ENCODE results near the gene PREX1.
"Not testable (repeated sequence)": the region's sequence is repeated elsewhere in the genome, so short reads cannot be mapped to it uniquely, and the experiment has no call there.

Gene PREX1

DNA sequence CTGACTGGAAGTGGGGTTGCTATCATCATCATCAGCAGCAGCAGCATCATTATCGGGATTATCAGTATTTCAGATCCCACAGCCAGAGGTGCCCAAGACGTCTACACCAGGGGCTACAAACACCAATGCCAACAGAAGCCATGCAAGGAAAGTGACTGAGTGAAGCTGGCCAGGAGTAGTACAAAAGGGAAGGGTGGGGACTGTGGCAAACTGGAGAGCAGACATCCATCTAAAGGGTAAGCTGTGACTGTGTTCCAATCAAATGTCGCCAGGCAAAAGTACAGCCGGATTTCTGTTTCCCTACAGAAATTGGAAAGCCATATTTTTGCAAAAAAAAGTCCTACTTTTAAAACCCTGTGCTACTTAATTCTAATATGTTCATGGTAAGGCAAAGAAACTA is 50.0 kb downstream of the PREX1 start:
- TF ChIP-seq JUND (IDR thresholded peaks at IDR 0.05; ENCODE audit: low read depth) = no peak
- in situ Hi-C loops (cut with HindIII; ENCODE audit: low pct_unique_long_range_greater_than_20kb, low sequenced_read_pairs) = no loop called here

DNA sequence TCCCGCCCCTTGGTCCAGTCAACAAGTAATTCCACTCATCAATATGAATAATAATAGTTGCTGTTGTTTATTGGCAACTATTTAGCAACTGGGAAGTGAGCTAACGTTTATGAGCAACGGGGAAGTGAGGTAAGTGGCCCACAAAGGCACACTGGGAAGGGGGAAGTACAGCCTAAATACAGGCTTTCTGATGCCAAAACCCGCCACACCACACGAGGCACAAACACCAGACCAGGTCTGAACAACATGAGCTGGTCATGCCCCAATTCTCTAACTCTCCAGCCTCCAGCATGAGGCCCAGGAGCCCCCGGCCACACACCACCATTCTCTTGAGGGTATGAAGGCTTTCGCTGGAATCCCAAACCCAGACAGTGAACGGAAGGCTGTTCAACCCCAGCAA is 50.8 kb downstream of the PREX1 start:
- no peak for TF ChIP-seq JUND (IDR thresholded peaks at IDR 0.05; ENCODE audit: low read depth)
- DNase-seq (ENCODE audit: low read depth in 1 of 2, low spot score in 1 of 2) = no peak
- in situ Hi-C loops (cut with HindIII; ENCODE audit: low pct_unique_long_range_greater_than_20kb, low sequenced_read_pairs) = no loop called here

More for the DNA sequence above, 50.0 kb downstream of the PREX1 start:
- no peak for DNase-seq (ENCODE audit: low read depth in 1 of 2, low spot score in 1 of 2)

DNA sequence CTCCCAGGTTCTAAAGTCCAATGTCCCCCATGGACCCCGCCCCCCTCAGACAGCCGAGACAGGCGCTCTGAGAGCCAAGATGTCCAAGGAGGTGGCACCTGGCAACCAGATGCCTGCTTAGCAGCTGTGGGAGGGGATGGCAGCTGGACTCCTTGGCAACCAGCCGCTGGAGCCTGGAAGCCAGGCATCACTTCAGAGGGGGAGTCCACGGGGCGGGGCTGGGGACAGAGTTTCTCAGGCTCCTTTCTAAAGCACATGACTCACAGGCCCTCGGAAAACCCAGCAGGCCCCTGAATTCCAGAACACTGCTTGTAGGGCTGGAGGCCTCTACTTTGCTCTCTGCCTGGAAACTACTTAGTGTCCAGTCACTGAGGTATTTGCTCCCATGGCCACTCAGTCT is 51.5 kb downstream of the PREX1 start:
- DNase-seq (ENCODE audit: low read depth in 1 of 2, low spot score in 1 of 2) = no peak
- in situ Hi-C loops (cut with HindIII; ENCODE audit: low pct_unique_long_range_greater_than_20kb, low sequenced_read_pairs) = no loop called here
- no peak for TF ChIP-seq JUND (IDR thresholded peaks at IDR 0.05; ENCODE audit: low read depth)

DNA sequence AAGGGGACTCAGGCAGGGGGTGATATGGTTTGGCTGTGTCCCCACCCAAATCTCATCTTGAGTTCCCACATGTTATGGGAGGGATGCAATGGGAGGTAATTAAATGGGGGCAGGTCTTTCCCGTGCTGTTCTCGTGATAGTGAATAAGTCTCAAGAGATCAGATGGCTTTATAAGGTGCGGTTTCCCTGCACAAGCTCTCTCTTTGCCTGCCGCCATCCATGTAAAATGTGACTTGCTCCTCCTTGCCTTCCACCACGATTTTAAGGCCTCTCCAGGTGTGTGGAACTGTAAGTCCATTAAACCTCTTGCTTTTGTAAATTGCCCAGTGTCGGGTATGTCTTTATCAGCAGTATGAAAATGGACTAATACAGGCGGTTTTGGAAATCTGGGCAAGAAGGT is 52.3 kb downstream of the PREX1 start:
- in situ Hi-C loops (cut with HindIII; ENCODE audit: low pct_unique_long_range_greater_than_20kb, low sequenced_read_pairs) = not testable (repeated sequence)

DNA sequence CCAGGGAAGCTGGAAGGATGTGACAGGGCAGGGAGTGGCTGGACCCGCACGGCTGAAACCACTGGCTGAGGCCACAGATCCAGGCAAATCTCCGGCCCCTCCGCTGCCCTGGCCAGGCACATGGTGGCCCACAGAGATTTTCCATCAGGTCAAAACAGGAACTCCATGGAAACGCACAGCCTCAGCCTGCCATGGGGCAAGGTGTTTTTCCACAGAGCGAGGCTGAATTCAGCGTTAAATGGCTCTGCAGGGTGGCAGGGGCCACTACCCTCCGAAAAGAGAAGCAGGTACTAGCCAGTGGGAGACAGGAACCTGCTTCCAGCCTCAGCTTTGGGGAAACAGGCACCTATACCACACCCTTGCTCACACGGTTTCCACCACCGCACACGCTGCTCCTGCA is 53.1 kb downstream of the PREX1 start:
- in situ Hi-C loops (cut with HindIII; ENCODE audit: low pct_unique_long_range_greater_than_20kb, low sequenced_read_pairs) = no loop called here
- no peak for TF ChIP-seq JUND (IDR thresholded peaks at IDR 0.05; ENCODE audit: low read depth)
- no peak for DNase-seq (ENCODE audit: low read depth in 1 of 2, low spot score in 1 of 2)

More for the DNA sequence above, 52.3 kb downstream of the PREX1 start:
- DNase-seq (ENCODE audit: low read depth in 1 of 2, low spot score in 1 of 2) = not testable (repeated sequence)

DNA sequence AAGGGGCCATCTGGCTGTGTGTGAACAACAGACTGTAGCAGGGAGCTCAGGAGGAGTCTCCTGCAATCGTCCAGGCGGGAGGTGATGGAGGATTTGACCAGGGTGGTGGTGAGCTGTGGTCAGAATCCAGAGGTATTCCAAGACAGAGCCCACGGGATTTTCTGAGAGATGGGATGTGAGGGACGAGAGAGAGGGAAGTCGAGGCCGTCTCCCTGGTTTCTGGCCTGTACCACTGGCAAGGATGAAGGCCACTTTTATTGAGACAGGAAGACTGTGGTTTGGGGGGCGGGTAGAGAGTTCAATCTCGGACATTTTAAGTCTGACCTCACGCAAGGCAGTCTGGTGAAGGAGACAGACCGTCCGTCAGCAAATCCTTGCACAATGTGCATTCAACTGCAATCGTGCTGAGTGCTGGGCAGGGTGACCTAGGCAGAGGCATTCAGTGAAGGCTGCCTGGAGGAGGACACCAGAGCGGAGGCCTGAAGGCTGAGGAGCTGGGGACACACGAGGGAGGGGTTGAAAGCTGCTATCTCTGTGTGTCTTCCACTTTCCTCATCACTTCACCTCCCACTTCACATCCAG is 53.9 kb downstream of the PREX1 start:
- DNase-seq (ENCODE audit: low read depth in 1 of 2, low spot score in 1 of 2) = no peak
- no peak for TF ChIP-seq JUND (IDR thresholded peaks at IDR 0.05; ENCODE audit: low read depth)
- in situ Hi-C loops (cut with HindIII; ENCODE audit: low pct_unique_long_range_greater_than_20kb, low sequenced_read_pairs) = no loop called here

DNA sequence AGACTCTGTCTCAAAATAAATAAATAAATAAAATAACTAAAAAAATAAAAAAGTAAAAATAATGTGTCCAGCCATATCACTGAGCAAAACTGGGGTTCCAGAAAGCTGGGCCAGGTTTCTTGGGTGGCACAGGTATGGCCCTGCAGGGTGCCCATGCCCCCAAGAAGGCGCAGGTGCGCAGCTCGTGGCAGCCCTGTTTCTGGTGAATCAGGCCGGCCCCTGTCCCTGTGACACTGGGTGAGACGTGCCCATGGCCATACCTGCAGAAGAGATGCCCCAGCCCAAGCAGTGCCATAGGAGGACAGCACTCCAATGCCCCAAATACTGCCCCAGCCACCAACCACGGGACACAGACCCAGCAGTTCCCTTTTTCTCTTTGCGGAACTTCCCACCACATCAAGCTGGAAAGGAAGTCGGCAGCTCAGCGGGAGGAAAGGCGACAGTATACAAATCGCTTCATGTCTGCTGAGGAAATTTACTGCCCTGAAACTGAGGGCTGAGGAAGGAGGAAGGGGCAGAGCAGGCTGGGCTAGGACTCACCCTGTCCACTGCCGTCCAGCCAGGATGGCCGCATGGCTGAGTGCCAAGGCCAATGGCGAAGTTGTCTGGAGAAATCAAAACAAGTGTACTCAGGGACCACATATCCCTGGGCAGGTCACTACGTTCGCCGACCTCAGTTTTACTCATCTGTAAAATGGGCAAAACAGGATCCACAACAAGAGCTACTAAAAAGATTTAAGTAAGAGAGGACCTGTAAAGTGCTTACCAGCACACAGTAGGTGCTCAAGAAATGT is 55.4 kb downstream of the PREX1 start:
- no peak for DNase-seq (ENCODE audit: low read depth in 1 of 2, low spot score in 1 of 2)
- in situ Hi-C loops (cut with HindIII; ENCODE audit: low pct_unique_long_range_greater_than_20kb, low sequenced_read_pairs) = no loop called here
- no peak for TF ChIP-seq JUND (IDR thresholded peaks at IDR 0.05; ENCODE audit: low read depth)

DNA sequence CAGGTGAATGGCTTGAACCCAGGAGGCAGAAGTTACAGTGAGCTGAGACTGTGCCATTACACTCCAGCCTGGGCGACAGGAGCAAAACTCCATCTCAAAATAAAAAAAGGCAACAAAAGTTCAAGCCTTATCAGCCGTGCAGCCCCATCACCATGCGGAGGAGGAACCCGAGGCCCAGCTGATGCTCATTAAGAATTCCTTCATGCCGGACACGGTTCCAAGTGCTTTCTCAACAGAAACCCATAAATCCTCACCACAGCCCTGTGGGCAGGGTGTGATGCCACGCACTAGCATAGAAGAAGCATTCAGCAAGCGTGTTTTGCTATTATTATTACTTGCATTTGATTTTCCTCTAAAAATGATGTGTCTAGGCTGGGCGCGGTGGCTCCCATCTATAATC is 56.3 kb downstream of the PREX1 start:
- in situ Hi-C loops (cut with HindIII; ENCODE audit: low pct_unique_long_range_greater_than_20kb, low sequenced_read_pairs) = no loop called here
- no peak for TF ChIP-seq JUND (IDR thresholded peaks at IDR 0.05; ENCODE audit: low read depth)
- DNase-seq (ENCODE audit: low read depth in 1 of 2, low spot score in 1 of 2) = no peak

DNA sequence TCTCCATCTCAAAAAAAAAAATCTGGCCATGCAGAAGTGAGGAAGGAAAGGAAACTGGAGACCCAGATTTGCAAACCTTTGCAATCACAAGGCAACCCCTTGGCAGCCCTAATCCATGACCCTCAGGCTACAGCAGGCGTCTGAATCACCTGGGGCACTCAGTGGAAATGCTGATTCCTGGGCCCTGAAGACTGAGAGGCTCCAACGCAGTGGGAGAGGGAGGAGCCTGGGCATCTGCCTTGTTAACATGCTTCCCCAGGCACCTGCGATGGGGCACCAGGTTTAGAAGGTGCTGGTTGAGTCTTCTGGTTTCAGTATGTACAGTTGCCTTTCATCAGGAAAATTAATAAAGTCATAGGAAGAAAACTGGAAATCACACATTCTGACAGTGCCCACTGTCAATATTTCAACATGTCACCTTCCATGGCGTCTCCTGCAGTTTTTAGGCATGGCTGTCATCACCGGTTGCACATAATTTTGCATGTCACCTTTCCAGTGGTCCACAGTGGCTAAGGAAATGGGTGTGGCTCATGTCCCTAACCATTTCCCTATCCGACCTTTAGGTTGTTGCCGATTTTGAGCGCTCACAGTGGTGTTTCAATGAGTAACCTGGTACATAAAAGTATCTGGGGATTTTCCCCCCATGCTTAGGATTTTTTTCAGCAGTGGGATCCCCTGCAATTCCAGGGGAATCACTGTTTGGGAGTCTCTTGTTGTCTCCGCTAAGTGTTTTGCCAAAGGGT is 56.9 kb downstream of the PREX1 start:
- no peak for DNase-seq (ENCODE audit: low read depth in 1 of 2, low spot score in 1 of 2)
- no peak for TF ChIP-seq JUND (IDR thresholded peaks at IDR 0.05; ENCODE audit: low read depth)
- in situ Hi-C loops (cut with HindIII; ENCODE audit: low pct_unique_long_range_greater_than_20kb, low sequenced_read_pairs) = no loop called here

DNA sequence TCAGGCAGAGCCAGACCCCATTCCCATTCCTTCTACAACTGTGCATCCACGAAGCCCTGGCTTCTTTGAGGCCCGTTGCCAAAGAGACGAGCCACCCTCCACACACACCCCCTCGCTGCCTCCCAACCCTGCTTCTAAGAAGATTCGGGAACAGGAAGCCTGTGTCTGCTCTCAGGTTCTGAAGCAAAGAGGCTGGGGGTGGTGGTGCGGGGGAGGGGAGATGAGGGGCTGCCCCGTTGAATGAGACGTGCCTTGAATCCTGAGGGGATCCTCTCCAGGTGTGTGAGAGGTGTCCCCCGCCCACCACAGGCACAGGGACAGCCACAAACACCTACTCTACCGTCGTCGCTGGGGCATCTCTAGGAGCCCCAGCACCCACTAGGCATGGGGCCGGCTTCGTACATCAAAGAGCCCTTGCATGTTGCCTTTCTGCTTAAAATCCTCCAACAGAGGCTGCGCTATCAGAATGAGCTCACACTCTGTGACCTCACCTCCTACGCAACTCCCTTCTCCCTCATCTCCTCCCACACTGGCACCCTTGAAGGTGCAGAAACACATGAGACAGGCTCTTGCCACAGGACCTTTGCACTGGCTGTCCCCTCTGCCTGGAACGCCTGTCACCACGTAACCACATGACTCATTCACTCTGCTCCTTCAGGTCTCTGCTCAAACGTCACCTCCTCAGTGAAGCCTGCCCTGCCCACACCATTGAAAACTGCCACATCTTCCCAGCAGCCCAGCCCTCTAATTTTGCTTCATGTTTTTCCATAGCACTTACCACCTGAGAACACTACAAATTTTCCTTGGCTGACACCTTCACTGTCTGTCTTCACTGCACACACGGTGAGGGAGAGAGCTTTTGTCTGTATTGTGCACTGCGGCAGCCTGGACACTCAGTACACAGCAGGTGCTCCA is 58.5 kb downstream of the PREX1 start:
- in situ Hi-C loops (cut with HindIII; ENCODE audit: low pct_unique_long_range_greater_than_20kb, low sequenced_read_pairs) = no loop called here
- TF ChIP-seq JUND (IDR thresholded peaks at IDR 0.05; ENCODE audit: low read depth) = no peak
- DNase-seq (ENCODE audit: low read depth in 1 of 2, low spot score in 1 of 2) = no peak

DNA sequence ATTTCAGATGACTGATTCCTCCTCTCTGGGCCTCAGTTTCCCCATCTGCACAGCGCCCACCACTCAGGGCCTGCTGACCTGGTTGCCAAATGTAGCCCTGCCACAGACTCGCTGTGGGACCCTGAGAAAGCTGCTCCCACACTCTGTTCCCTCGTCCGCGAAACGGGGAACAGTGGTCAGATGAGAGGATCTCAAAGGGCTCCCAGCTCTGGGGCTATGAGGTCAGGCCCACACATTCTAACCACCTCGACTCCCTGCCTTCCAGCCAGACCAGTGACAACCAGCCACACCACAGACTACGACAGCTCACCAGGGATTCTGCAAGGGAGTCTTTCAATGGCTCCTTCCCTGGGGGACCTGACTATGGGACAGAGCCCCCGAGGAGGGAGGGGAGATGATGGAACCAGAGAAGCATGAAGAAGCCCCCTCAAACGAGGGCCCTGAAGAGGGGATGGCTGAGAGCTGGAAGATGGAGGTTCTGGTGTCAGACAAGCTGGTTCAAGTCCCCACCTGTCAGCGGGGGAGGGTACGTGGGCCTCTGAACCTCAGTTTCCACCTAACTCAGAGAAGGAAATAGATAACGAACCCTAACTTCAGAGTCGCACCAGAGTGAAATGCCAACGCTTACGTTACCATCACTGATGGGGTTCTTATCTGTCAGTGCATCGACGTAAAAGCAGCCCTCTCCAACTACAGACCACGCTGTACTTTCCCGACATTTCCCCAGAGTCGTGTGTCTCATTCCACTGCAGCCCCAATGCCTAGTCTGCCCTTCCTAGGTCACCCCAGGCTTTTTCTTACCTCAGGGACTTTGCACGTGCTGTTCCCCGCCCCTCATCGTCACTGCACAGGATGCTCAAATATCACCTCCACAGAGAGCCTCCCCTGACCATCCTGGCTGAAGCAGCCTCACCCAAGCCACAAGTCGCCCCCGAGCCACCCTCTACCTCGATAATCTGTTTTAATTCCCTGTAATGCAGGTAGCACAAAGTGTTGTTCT is 60.5 kb downstream of the PREX1 start:
- TF ChIP-seq JUND (IDR thresholded peaks at IDR 0.05; ENCODE audit: low read depth) = no peak
- no peak for DNase-seq (ENCODE audit: low read depth in 1 of 2, low spot score in 1 of 2)
- in situ Hi-C loops (cut with HindIII; ENCODE audit: low pct_unique_long_range_greater_than_20kb, low sequenced_read_pairs) = no loop called here

Measured in T47D (cell line).